KOPT-K1 (cell line): ENCODE results near the gene PLPP2.

ENCODE experiments used
- H3K27ac ChIP-seq: fragments of 200-600 bp; sonication (generic); 2 replicates; pipeline ENCODE4 v1.5.1; 2016; ENCODE audit warnings: antibody characterized with exemption, mild to moderate bottlenecking, low read depth, low read length; ENCODE audit not compliant: poor library complexity, severe bottlenecking
- H3K36me3 ChIP-seq: fragments of 200-600 bp; sonication (generic); 2 replicates; pipeline ENCODE4 v1.5.1; 2017; ENCODE audit warnings: antibody characterized with exemption, mild to moderate bottlenecking, low read length, moderate library complexity; ENCODE audit not compliant: insufficient read depth
- H3K9me3 ChIP-seq: fragments of 200-600 bp; sonication (generic); 2 replicates; pipeline ENCODE4 v1.5.1; 2017; ENCODE audit warnings: antibody characterized with exemption, low read length, mild to moderate bottlenecking; ENCODE audit not compliant: insufficient read depth, poor library complexity, severe bottlenecking

The PLPP2 gene

GRCh38 chr19:325937-326565 is 34.8 kb upstream of the PLPP2 start:
- Histone ChIP-seq H3K27ac (no peak overlapping the region), H3K36me3 (peaks cover 90% of the 10 kb centered on the region), H3K9me3 (peaks cover 33% of the 10 kb centered on the region)

- H3K27ac ChIP-seq, result no peak overlapping the region
- H3K36me3 ChIP-seq, result peaks cover 90% of the 10 kb centered on the region
- H3K9me3 ChIP-seq, result peaks cover 26% of the 10 kb centered on the region
Observed at GRCh38 chr19:325173-325936, 34.2 kb upstream of the PLPP2 start.

- Histone ChIP-seq H3K9me3 (peaks cover 20% of the 10 kb centered on the region), H3K27ac (no peak overlapping the region), H3K36me3 (peaks cover 88% of the 10 kb centered on the region)
Observed at GRCh38 chr19:324716-325115, 33.5 kb upstream of the PLPP2 start.

DNA sequence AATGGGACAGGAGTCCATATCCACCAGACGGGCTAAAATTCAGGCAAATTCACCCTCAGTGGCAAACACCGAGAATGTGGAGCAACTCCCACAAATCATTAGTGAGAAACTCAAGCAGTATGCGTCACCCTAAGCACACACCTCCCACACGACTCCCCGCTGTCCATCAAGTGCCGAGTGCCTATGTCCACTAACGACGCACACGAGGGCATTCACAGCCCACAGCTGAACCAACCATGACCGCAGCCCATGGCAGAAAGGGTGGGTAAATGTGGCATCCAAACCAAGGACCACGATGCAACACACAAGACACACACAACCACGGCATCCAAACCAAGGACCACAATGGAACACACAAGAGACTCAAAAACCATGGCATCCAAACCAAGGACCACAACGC is 31.4 kb upstream of the PLPP2 start:
- Histone ChIP-seq H3K27ac (no peak overlapping the region), H3K36me3 (peaks cover 83% of the 10 kb centered on the region), H3K9me3 (no peaks in the 10 kb centered on the region)

DNA sequence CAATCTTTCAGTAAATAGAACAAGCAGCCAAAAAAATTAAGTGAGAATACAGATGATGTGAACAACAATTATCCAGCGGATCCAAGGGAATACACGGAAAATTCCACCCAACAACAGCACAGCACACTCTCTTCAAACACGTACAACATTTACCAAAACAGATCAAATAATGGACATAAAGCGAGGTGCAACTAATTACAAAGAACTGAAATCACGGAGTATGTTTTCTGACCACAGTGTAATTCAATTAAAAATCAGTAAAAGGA is 27.2 kb upstream of the PLPP2 start:
- no peaks in the 10 kb centered on the region for H3K9me3 ChIP-seq
- H3K36me3 ChIP-seq, result peaks cover 75% of the 10 kb centered on the region; the same call in 1 of the 2 replicates

GRCh38 chr19:317710-318508 is 26.7 kb upstream of the PLPP2 start:
- Histone ChIP-seq H3K9me3 (no peaks in the 10 kb centered on the region), H3K36me3 (peaks cover 74% of the 10 kb centered on the region; the same call in 1 of the 2 replicates), H3K27ac (no peak overlapping the region)

More for the DNA sequence above, 27.2 kb upstream of the PLPP2 start:
- H3K27ac ChIP-seq, result no peak overlapping the region

DNA sequence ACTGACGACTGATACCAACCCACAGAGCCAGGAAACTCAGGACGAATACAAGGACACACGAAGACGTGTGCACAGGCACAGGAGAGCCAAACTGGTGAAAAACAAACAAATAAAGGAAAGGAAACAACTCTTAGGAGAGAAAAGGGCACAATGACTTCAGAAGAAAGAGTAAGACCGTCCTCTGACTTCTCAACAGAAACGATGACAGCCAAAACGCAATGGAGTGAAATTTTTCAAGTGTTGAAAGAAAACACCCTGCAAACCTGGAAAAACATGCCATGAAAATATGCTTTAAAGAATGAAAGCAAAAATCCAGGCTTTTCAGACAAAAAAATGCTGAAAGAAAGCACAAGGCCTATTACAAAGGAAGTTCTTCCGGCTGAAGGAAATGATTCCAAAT is 24.6 kb upstream of the PLPP2 start:
- Histone ChIP-seq H3K9me3 (no peaks in the 10 kb centered on the region), H3K27ac (no peak overlapping the region), H3K36me3 (peaks cover 71% of the 10 kb centered on the region)

DNA sequence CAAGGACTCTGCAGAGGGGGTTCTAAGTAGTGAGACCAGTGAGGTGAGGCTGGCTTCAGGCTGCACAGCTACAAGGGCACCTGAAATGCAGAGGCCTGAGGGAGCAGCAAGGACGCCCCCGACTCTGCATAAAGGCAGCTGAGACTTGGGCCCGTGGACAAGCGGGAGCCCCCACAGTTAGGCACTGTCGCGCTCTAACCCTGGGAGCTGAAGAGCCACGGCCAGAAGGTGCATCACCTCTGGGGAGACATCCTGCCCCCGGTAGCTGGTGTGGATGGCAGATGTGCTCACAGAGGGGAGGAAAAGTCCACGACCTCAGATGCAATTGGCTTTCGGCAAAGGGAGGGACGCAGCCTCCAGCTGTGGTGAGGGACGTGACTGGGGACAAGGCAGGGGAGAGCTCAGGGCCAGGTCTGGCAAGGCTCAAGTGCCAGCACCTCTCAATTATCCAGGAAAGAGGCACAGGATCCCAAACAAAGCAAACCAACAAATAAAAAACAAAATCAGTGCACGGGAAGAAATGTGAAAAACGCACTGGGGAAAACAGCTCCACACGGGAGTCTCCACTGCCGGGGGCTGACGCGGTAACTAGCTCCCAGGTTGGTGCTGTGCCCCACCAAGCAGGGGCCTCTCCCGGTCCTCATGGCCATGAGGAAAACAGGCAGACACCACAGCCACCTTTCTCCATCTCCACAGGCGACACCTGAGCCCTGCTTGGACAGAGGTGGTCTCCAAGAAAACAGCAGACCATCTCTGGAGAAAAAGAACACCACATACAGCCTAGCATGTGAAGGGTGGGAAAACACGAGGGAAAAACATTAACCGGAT is 23.0 kb upstream of the PLPP2 start:
- Histone ChIP-seq H3K36me3 (peaks cover 70% of the 10 kb centered on the region), H3K9me3 (no peaks in the 10 kb centered on the region), H3K27ac (no peak overlapping the region)

DNA sequence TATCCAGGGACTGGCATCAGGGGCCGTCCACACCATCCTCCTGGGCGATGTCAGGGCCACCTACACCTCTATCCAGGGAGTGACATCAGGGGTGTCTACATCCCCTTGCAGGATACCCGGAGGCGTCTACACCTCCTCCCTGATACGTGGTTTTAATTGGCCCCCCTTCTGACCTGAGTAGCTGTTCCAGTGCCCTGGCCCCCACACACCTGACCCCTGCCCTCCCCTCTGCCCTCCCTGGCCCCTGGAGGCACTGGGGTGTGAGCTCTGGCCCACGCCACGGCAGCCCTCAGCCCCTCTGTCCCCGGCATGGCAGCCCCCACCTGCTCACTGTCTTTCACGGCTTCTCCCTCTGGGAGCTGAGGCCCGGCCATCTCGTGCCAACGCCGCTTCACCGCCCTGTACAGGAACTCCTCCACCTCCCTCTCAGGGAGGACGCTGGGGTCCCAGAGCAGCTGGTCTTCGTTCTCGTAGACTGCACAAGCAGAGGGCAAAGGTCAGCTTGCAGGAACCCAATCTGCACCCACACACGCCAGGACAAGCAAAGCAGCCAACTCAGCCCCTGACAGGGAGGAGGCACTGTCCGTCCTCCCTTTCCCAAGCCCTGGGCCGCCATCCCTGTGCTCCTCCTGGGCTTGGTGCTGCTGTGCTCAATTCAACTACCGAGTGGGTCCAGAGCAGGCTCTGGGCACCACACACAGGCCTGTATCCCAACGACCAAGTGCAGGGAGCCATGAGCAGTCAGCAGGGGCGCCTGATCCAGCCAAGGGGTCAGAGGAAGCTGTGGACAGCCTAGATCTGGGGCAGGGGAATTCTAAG is 22.2 kb upstream of the PLPP2 start:
- Histone ChIP-seq H3K27ac (no peak overlapping the region), H3K36me3 (peaks cover 75% of the 10 kb centered on the region), H3K9me3 (no peaks in the 10 kb centered on the region)

DNA sequence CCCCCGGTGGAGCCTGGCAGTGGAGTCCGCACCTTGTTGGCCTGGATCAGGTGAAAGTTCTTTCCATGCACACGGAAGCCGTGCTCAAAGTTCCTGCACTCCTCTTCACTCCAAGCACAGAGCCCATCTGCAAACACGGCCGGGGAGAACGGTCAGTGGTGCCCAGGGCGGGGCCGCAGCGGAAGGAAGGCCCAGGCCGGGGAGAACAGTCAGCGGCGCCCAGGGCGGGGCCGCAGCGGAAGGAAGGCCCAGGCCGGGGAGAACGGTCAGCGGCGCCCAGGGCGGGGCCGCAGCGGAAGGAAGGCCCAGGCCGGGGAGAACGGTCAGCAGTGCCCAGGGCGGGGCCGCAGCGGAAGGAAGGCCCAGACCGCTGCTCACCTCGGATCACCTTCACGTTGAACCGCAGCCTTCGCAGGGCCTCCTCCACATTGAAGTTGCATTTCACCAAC is 20.6 kb upstream of the PLPP2 start:
- Histone ChIP-seq H3K9me3 (no peaks in the 10 kb centered on the region), H3K36me3 (peaks cover 80% of the 10 kb centered on the region)

DNA sequence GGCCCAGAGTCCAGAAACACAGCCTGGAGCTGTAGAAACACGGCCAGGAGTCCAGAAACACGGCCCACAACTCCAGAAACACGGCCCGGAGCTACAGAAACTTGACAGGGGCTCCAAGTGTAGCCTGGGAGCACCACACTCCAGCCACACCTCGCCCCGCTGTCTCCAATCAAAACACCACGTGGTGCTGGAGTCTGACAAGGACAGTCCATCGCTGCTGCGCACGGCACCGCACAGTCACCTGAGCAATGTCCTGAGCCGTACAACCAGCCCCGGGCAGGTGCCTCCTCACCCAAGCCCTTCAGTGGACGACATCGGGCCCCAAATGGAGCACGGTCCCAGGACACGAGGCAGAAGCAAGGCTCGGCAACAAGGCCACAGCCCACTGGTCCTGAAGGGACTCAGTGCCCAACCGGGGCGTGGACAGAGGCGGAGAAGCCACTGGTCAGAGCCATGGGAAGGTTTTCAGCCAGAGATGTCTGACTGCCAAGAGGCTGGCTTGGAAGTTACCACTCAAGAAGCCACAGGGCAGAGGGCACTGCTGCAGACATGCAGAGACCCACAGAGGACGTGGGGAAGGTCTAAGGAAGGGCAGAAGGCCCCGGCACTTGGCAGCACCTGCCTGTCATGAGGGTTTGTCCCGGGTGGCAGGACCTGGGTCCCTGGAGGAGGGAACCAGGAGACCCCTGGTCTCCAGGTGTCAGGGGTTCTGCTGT is 19.7 kb upstream of the PLPP2 start:
- peaks cover 85% of the 10 kb centered on the region for H3K36me3 ChIP-seq
- H3K9me3 ChIP-seq, result no peaks in the 10 kb centered on the region
- no peak overlapping the region for H3K27ac ChIP-seq

More for the DNA sequence above, 20.6 kb upstream of the PLPP2 start:
- no peak overlapping the region for H3K27ac ChIP-seq

- Histone ChIP-seq H3K9me3 (no peaks in the 10 kb centered on the region), H3K27ac (no peak overlapping the region), H3K36me3 (peaks cover 85% of the 10 kb centered on the region)
Observed at GRCh38 chr19:310141-310651, 19.0 kb upstream of the PLPP2 start.

- peaks cover 80% of the 10 kb centered on the region for H3K36me3 ChIP-seq
- no peak overlapping the region for H3K27ac ChIP-seq
- no peaks in the 10 kb centered on the region for H3K9me3 ChIP-seq
Observed at GRCh38 chr19:309206-309565, 18.0 kb upstream of the PLPP2 start.
